Transverse colon (tissue), 4 donors: Measurements from ENCODE around the gene RAB2B. TPM values are rescaled to one million over a fixed set of nuclear protein-coding genes. Genes with fewer than 3 reads are reported as not detected.

ENCODE experiments used
- DNase-seq: peaks from one replicate; pipeline ENCODE4 v3.0.0-alpha.2; 2019
- H3K27ac ChIP-seq, 4 donors: fragments of 200-600 bp; sonication (generic); 2 replicates each; pipeline ENCODE4 v1.5.1; 2016 to 2018; ENCODE audit warnings: inconsistent platforms in 4 of 4
- H3K27me3 ChIP-seq: fragments of 200-600 bp; sonication (generic); 2 replicates; pipeline ENCODE4 v1.5.1; 2017; ENCODE audit warnings: inconsistent platforms
- H3K36me3 ChIP-seq, 4 donors: fragments of 200-600 bp; sonication (generic); 2 replicates each; pipeline ENCODE4 v1.5.1; 2017 to 2019; ENCODE audit warnings: inconsistent platforms in 4 of 4
- H3K4me1 ChIP-seq, 4 donors: fragments of 200-600 bp; sonication (generic); 2 replicates each; pipeline ENCODE4 v1.5.1; 2017 to 2020; ENCODE audit warnings: inconsistent platforms in 4 of 4
- H3K4me3 ChIP-seq, 4 donors: fragments of 200-600 bp; sonication (generic); 1 replicate in 1 of 4; 2 replicates in 3 of 4; pipeline versions ENCODE4 v1.5.1 to v1.6.1; 2017 to 2019; ENCODE audit warnings: inconsistent platforms in 4 of 4
- H3K9me3 ChIP-seq, 2 donors: fragments of 200-600 bp; sonication (generic); 2 replicates each; pipeline ENCODE4 v1.5.1; 2017 to 2019; ENCODE audit warnings: inconsistent platforms in 2 of 2
- EP300 ChIP-seq: sonication (generic); formaldehyde crosslinking; IDR thresholded peaks from one replicate; pipeline ENCODE4 v1.6.1; 2017; ENCODE audit warnings: antibody characterized with exemption, low read depth
- POLR2A ChIP-seq: fragments of 450-650 bp; IDR thresholded peaks from one replicate; pipeline ENCODE4 v1.6.1; 2016; ENCODE audit warnings: antibody characterized with exemption, mild to moderate bottlenecking, moderate library complexity
- POLR2AphosphoS5 ChIP-seq, 3 donors: sonication (generic); formaldehyde crosslinking; IDR thresholded peaks; one replicate each; pipeline ENCODE4 v1.6.1; 2016; ENCODE audit warnings: antibody characterized with exemption in 3 of 3
- WGBS, 2 donors: methylation state at CpG; one replicate each; pipeline ENCODE4 v1.1.5; 2018; ENCODE audit warnings: low coverage in 1 of 2; 5-methylcytosine and 5-hydroxymethylcytosine counted together
- in situ Hi-C, 4 donors: fragments of 200-750 bp; cut with MboI; loops; one replicate each; pipeline versions ENCODE4 v1.15.0 to v1.15.1; 2017; ENCODE audit warnings: low sequenced_read_pairs in 3 of 4, low pct_ligation_motif_present in 1 of 4, low pct_unique_long_range_greater_than_20kb in 1 of 4
- intact Hi-C: fragments of 100-400 bp; cut with DNase I; formaldehyde crosslinking; loops from one replicate; pipeline ENCODE4 v1.15.1; 2023; ENCODE audit warnings: low total_unique reads
- total RNA-seq, 4 donors: library from RNA; depleted of rRNA; stranded (reverse); fragments of >200 nt; gene quantifications; one replicate each; pipeline ENCODE4 v1.1.0, GENCODE V29; 2016
- TF ChIP-seq, protein P1 (sequence below), 5 experiments: fragments of 200-600 bp in 3 of 5; fragments of 450-650 bp in 2 of 5; sonication (generic) in 3 of 5; IDR thresholded peaks; 1 replicate in 2 of 5; 2 replicates in 3 of 5; pipeline ENCODE4 v1.5.1; 2016 to 2017; ENCODE audit warnings: antibody characterized with exemption in 5 of 5, inconsistent platforms in 3 of 5, mild to moderate bottlenecking in 2 of 5, moderate library complexity in 1 of 5

The RAB2B gene
- total RNA-seq, 4 donors from 2014 or later = 7.1 to 24.5 (median 13.7) TPM

DNA sequence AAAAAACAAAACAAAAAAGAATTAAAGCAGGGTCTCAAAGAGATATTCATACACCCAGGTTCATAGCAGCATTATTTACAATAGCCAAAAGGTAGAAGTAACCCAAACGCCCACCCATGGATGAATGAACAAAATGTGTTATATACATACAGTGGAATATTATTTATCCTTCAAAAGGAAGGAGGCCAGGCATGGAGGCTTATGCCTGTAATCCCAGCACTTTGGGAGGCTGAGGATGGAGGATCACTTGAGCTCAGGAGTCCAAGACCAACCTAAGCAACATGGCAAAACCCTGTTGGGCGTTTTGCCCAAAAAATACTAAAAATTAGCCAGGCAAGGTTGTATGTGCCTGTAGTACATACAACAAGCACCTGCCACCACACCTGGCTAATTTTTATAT is 29.8 kb upstream of the RAB2B start:
- Histone ChIP-seq H3K27me3 (no peaks in the 10 kb centered on the region), H3K36me3 (peaks cover 0 to 16% (median 7%) of the 10 kb centered on the region in 4 donors), H3K4me1 (peaks cover 4 to 24% (median 17%) of the 10 kb centered on the region in 4 donors), H3K27ac (no peak overlapping the region), H3K4me3 (no peak overlapping the region), H3K9me3 (no peaks in the 10 kb centered on the region)
- in situ Hi-C loops (no loop called here), intact Hi-C loops (no loop called here)
- TF ChIP-seq POLR2A (no peak), POLR2AphosphoS5 (IDR thresholded peaks at IDR 0.05) (no peak), EP300 (no peak)
- TF ChIP-seq, protein P1, sequence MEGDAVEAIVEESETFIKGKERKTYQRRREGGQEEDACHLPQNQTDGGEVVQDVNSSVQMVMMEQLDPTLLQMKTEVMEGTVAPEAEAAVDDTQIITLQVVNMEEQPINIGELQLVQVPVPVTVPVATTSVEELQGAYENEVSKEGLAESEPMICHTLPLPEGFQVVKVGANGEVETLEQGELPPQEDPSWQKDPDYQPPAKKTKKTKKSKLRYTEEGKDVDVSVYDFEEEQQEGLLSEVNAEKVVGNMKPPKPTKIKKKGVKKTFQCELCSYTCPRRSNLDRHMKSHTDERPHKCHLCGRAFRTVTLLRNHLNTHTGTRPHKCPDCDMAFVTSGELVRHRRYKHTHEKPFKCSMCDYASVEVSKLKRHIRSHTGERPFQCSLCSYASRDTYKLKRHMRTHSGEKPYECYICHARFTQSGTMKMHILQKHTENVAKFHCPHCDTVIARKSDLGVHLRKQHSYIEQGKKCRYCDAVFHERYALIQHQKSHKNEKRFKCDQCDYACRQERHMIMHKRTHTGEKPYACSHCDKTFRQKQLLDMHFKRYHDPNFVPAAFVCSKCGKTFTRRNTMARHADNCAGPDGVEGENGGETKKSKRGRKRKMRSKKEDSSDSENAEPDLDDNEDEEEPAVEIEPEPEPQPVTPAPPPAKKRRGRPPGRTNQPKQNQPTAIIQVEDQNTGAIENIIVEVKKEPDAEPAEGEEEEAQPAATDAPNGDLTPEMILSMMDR (IDR thresholded peaks at IDR 0.05) = no peak
- 83 to 89% methylated on average over 2 of the region's 2 CpGs for WGBS, 2 donors
- DNase-seq = no peak

GRCh38 chr14:21505012-21505553 is 28.3 kb upstream of the RAB2B start:
- peaks cover 0 to 24% (median 8%) of the 10 kb centered on the region in 4 donors for H3K36me3 ChIP-seq
- no peak for TF ChIP-seq POLR2A
- DNase-seq = no peak
- intact Hi-C loops (no loop called here), in situ Hi-C loops (no loop called here)
- H3K27ac ChIP-seq = no peak overlapping the region
- H3K27me3 ChIP-seq = no peaks in the 10 kb centered on the region
- no peaks in the 10 kb centered on the region for H3K9me3 ChIP-seq
- peaks cover under 1 to 19% (median 12%) of the 10 kb centered on the region in 4 donors for H3K4me1 ChIP-seq
- H3K4me3 ChIP-seq = no peak overlapping the region

GRCh38 chr14:21503376-21503775 is 26.6 kb upstream of the RAB2B start:
- Histone ChIP-seq H3K27ac (no peak overlapping the region), H3K36me3 (peaks cover 0 to 37% (median 15%) of the 10 kb centered on the region in 4 donors), H3K4me3 (no peak overlapping the region), H3K9me3 (no peaks in the 10 kb centered on the region), H3K4me1 (peaks cover 0 to 7% (median 0%) of the 10 kb centered on the region in 4 donors), H3K27me3 (no peaks in the 10 kb centered on the region)
- TF ChIP-seq, protein P1 (IDR thresholded peaks at IDR 0.05) = no peak
- TF ChIP-seq EP300 (no peak), POLR2A (no peak), POLR2AphosphoS5 (IDR thresholded peaks at IDR 0.05) (no peak)
- in situ Hi-C loops (no loop called here), intact Hi-C loops (no loop called here)
- no peak for DNase-seq
- WGBS, 2 donors = 85% methylated on average over 4 of the region's 4 CpGs; no CpG with 5 or more reads in 1 of the 2 donors

DNA sequence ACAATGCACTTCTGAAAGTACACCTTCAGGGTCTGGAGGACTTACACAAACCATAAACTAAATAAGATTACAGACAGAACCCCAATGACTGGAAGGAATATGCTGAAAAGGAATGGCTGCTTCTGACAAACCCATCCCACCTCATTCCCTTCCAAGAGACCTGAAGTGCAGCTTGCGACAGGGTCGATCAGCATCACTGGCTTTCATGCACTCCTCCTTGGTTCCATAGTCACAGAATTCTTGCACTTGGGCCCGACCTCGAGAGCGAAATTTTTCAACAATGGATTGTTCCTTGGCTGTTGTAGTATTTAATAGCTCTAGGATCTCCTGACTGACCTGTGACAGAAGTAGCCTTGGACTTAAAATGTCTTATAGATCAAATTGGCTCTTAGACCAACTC is 24.8 kb upstream of the RAB2B start:
- Histone ChIP-seq H3K36me3 (peaks cover 0 to 48% (median 20%) of the 10 kb centered on the region in 4 donors), H3K4me1 (peaks cover 0 to 7% (median 0%) of the 10 kb centered on the region in 4 donors), H3K27ac (no peak overlapping the region), H3K4me3 (no peak overlapping the region), H3K27me3 (no peaks in the 10 kb centered on the region), H3K9me3 (no peaks in the 10 kb centered on the region)
- intact Hi-C loops = no loop called here
- TF ChIP-seq, protein P1 (IDR thresholded peaks at IDR 0.05) = no peak
- no peak for TF ChIP-seq EP300
- no peak for TF ChIP-seq POLR2A
- no peak for TF ChIP-seq POLR2AphosphoS5 (IDR thresholded peaks at IDR 0.05)
- no peak for DNase-seq
- in situ Hi-C loops = no loop called here
- WGBS, 2 donors = 92 to 98% methylated on average over 5 of the region's 5 CpGs
